Brain microvascular endothelial cell (primary cell): ENCODE results near the gene FRMD4B.
"Not testable (repeated sequence)": the region's sequence is repeated elsewhere in the genome, so short reads cannot be mapped to it uniquely, and the experiment has no call there.

Experiments used
- DNase-seq: peaks from one replicate; pipeline ENCODE4 v3.0.0-alpha.2; 2020
- H3K27ac ChIP-seq: fragments of 250-450 bp; sonication (Bioruptor Pico); 2 replicates; pipeline ENCODE4 v1.5.1; 2020; ENCODE audit warnings: mild to moderate bottlenecking, moderate library complexity
- H3K27me3 ChIP-seq: fragments of 250-450 bp; sonication (Bioruptor Pico); replicated peaks from 2 replicates; pipeline ENCODE4 v1.5.1; 2020; ENCODE audit warnings: mild to moderate bottlenecking
- H3K36me3 ChIP-seq: fragments of 250-450 bp; sonication (Bioruptor Pico); replicated peaks from 2 replicates; pipeline ENCODE4 v1.5.1; 2020; ENCODE audit warnings: mild to moderate bottlenecking
- H3K4me3 ChIP-seq: 2 replicates; pipeline ENCODE4 v1.5.1; 2011; ENCODE audit warnings: low read depth, mild to moderate bottlenecking, control low read depth, low read length, moderate library complexity
- in situ Hi-C: cut with HindIII; loops from 2 replicates; pipeline ENCODE4 v1.10.0; 2017; ENCODE audit warnings: low sequenced_read_pairs, low pct_ligation_motif_present
- TF ChIP-seq, protein P1 (sequence below): IDR thresholded peaks from 2 replicates; pipeline ENCODE4 v1.5.1; 2011; ENCODE audit warnings: low read depth, mild to moderate bottlenecking, moderate library complexity, low read length, control low read depth, inconsistent platforms; ENCODE audit errors: missing control alignments

The FRMD4B gene

DNA sequence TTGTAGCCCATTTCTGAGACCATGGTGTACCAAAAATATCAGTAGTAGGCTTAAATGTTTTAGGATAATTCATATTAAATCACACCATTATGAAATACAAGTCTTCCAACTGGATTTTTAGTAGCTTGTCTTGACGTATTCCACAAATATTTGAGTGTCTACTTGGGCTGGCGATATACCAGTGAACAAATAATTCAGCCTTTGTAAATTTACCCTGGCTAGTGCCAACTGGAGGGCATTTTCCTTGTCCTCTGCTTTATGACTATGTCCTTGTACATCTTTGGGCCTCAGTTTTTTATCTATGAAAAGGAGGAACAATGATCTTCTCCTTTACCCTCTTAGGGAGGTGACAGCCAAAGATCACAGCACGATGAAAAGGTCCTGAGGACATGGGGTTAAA is 114.8 kb downstream of the FRMD4B start:
- TF ChIP-seq, protein P1, sequence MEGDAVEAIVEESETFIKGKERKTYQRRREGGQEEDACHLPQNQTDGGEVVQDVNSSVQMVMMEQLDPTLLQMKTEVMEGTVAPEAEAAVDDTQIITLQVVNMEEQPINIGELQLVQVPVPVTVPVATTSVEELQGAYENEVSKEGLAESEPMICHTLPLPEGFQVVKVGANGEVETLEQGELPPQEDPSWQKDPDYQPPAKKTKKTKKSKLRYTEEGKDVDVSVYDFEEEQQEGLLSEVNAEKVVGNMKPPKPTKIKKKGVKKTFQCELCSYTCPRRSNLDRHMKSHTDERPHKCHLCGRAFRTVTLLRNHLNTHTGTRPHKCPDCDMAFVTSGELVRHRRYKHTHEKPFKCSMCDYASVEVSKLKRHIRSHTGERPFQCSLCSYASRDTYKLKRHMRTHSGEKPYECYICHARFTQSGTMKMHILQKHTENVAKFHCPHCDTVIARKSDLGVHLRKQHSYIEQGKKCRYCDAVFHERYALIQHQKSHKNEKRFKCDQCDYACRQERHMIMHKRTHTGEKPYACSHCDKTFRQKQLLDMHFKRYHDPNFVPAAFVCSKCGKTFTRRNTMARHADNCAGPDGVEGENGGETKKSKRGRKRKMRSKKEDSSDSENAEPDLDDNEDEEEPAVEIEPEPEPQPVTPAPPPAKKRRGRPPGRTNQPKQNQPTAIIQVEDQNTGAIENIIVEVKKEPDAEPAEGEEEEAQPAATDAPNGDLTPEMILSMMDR = no peak
- no peak overlapping the region for H3K4me3 ChIP-seq
- no peak for DNase-seq
- H3K27me3 ChIP-seq = no peaks in the 10 kb centered on the region
- H3K27ac ChIP-seq = no peak overlapping the region
- no peaks in the 10 kb centered on the region for H3K36me3 ChIP-seq
- in situ Hi-C loops = no loop called here

DNA sequence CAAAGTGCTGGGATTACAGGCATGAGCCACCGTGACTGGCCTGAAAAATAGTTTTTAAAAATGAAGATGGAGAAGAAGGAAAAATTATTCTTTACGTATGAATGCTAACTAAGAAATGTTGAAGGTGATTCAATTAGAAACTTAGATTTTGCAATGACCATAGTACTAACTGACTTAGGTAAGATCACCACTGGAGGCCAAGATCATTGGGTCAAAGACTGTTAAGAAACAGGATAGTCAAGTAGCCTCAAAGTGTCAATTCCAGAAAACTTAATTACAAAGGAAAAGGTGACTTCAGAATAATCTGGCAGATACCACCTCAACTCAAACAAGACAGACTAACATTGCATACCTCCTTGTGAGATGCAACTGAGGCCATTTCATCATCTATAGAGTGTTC is 119.3 kb downstream of the FRMD4B start:
- Histone ChIP-seq H3K27me3 (no peaks in the 10 kb centered on the region), H3K36me3 (no peaks in the 10 kb centered on the region), H3K27ac (no peak overlapping the region), H3K4me3 (no peak overlapping the region)
- DNase-seq = no peak
- TF ChIP-seq, protein P1 = no peak
- in situ Hi-C loops = no loop called here

- in situ Hi-C loops, H3K4me3 ChIP-seq, DNase-seq, H3K27me3 ChIP-seq, H3K36me3 ChIP-seq, H3K27ac ChIP-seq: not testable (repeated sequence)
These were observed 119.8 kb downstream of the FRMD4B start for GRCh38 chr3:69266071-69266470.

DNA sequence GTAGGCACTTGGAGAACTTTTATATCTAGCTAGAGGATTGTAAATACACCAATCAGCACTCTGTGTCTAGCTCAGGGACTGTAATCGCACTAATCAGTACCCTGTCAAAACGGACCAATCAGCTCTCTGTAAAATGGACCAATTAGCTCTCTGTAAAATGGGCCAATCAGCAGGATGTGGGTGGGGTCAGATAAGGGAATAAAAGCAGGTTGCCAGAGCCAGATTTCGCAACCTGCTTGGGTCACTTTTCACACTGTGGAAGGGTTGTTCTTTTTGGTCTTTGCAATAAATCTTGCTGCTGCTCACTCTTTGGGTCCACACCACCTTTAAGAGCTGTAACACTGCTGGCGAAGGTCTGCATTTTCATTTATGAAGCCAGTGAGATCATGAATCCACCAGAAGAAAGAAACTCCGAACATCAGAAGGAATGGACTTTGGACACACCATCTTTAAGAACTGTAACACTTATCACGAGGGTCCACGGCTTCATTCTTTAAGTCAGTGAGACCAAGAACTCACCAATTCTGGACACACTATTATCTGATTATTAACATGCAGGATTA is 125.0 kb downstream of the FRMD4B start:
- H3K36me3 ChIP-seq, H3K4me3 ChIP-seq, H3K27ac ChIP-seq, DNase-seq, H3K27me3 ChIP-seq, in situ Hi-C loops: not testable (repeated sequence)

- in situ Hi-C loops = no loop called here
- TF ChIP-seq, protein P1 = no peak
- Histone ChIP-seq H3K27ac (no peak overlapping the region), H3K4me3 (no peak overlapping the region), H3K36me3 (no peaks in the 10 kb centered on the region), H3K27me3 (no peaks in the 10 kb centered on the region)
- DNase-seq = no peak
These were observed 125.6 kb downstream of the FRMD4B start for GRCh38 chr3:69260216-69260787.

DNA sequence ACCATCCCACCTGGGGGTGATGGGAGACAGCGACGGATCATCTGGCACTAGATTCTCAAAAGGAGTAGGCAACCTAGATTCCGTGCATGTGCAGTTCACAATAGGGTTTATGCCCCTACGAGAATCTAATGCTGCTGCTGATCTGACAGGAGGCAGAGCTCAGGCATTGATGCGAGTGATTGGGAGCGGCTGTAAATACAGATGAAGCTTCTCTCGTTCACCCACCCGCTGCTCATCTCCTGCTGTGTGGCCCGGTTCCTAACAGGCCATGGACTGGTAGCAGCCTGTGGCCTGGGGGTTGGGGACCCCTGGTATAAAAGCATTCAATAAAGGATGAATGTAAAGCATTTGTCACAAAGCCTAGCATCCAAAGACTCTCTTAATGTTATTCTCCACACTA is 126.8 kb downstream of the FRMD4B start:
- no peaks in the 10 kb centered on the region for H3K27me3 ChIP-seq
- no peak overlapping the region for H3K4me3 ChIP-seq
- DNase-seq = no peak
- no peaks in the 10 kb centered on the region for H3K36me3 ChIP-seq
- no peak overlapping the region for H3K27ac ChIP-seq
- in situ Hi-C loops = no loop called here
- TF ChIP-seq, protein P1 = no peak

DNA sequence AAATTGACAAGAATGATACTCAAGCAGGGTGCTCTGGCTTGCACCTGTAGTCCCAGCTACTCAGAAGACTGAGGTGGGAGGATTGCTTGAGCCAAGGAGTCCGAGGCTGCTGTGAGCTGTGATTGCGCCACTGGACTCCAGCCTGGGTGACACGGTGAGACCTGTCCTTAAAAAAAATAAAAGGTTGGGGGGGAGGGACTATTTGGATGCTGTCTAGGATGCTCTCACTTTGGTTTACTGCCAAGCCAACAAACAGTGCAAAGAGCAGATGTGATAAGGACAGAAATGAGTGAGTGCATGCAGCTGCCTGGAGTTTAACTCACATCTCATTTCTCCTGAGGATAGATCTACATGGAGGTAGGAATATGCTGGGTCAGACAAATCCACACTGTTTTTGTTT is 130.0 kb downstream of the FRMD4B start:
- TF ChIP-seq, protein P1 = no peak
- in situ Hi-C loops = no loop called here
- Histone ChIP-seq H3K4me3 (no peak overlapping the region), H3K27ac (no peak overlapping the region), H3K27me3 (no peaks in the 10 kb centered on the region), H3K36me3 (no peaks in the 10 kb centered on the region)
- no peak for DNase-seq
